Measurements from ENCODE around the gene CSRP2.

Gene CSRP2

DNA sequence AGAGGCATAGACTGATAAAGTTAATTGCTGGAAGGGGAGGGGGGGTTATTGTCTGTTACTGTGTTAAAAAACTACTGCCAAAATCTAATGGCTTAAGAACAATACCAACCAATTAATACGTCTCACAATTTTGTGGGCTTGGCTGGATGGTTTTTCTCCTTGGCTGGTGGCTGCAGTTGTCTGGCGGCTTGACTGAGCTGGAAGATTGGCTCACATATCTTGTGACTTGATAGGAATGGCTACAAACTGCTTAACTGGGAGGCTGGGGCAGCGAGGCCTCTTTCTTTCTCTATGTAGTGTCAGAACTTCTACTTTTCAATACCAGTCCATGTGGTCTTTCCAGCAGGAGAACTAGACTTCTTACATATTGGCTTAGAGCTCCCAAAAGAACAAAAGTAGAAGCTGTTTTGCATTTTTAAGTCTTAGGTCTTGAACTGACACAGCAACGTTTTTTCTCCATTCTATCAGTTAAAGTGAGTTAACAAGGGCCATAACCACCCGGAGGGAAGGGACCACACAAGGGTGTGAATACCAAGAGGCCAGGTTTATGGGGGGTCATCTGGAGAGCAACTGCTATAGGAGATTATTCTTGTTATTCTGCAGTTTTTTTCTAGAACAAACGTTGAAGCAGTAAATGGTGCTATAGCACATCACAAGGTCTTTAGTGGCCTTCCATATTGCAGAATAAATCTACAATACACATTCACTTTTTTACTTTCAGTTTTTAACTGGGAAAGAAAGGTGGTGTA, 68.0 kb downstream of the CSRP2 start:
- in situ Hi-C loops (cut with HindIII; ENCODE audit: low pct_ligation_motif_present, low pct_unique_long_range_greater_than_20kb, low sequenced_read_pairs), result no loop called here
- no peak for DNase-seq

Data from ACHN (cell line).